Measurements from ENCODE around the gene CYFIP2.
A peak's percentile ranks its signal among the peaks of the same experiment; 100 is the strongest.

CYFIP2 gene

DNA sequence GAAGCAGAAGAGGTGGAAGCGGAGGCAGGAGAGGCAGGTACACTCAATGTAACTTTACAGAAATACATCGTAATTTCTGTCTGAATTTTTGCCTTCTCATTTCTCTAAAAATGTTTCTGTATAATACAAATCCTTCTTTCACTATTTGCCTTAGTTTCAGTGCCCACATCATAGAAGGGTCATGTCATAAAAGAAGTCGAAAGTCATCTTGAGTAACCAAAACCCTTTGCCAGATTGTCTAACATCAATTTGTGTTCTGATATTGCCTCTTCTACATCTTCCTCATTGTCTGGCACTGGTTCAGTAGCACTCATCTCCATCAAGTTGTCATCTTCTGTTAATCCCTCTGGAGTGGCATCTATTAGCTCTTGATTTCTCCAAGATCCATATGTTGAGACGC is 6.2 kb upstream of the CYFIP2 start:
- Histone ChIP-seq H3K9ac (ENCODE audit: low read length in 2 of 2) (no peak overlapping the region), H3K36me3 (ENCODE audit: control insufficient read depth in 2 of 2, insufficient read depth in 2 of 2, low read length in 2 of 2) (no peaks in the 10 kb centered on the region), H3K9me3 (ENCODE audit: control insufficient read depth in 2 of 2, low read length in 2 of 2) (no peaks in the 10 kb centered on the region), H3K4me3 (ENCODE audit: low read length in 2 of 2) (no peak overlapping the region), H3K27ac (ENCODE audit: low read length) (no peak overlapping the region), H3K4me1 (ENCODE audit: control insufficient read depth, insufficient read depth, low read length) (no peaks in the 10 kb centered on the region), H3K27me3 (ENCODE audit: control insufficient read depth in 1 of 2, insufficient read depth in 2 of 2, low read length in 2 of 2) (no peaks in the 10 kb centered on the region)

DNA sequence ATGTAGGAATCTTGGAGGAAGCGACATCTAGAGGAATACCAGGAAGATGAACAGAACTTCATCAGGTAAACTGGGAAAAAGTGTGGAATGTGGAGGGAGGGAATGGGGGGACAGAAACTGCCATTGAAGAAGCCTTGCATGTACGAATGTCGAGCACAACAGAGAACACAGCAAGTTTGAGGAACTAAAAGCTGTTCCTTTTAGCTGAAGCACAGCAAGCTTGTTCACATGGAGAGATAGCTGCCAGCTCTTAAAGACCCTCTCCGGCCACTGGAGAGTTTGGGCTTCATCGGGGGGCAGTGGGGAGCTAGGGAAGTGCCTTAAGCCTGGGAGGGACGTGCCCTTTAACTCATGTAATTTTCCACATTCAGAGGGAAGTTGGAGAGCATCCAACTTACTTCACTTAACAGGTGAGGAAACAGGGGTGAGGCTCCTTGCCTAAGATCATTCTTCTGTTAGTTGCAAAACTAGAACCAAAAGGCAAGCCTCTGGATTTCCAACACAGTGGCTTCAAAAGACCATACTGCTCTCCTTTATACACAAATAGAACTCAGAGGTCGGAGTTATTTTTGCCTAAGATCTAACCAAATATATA is 2.3 kb upstream of the CYFIP2 start:
- no peaks in the 10 kb centered on the region for H3K27me3 ChIP-seq (ENCODE audit: control insufficient read depth in 1 of 2, insufficient read depth in 2 of 2, low read length in 2 of 2)
- no peak overlapping the region for H3K27ac ChIP-seq (ENCODE audit: low read length)
- H3K36me3 ChIP-seq (ENCODE audit: control insufficient read depth in 2 of 2, insufficient read depth in 2 of 2, low read length in 2 of 2) = no peaks in the 10 kb centered on the region
- H3K4me1 ChIP-seq (ENCODE audit: control insufficient read depth, insufficient read depth, low read length) = peaks cover 22% of the 10 kb centered on the region
- no peak overlapping the region for H3K4me3 ChIP-seq (ENCODE audit: low read length in 2 of 2)
- no peak overlapping the region for H3K9ac ChIP-seq (ENCODE audit: low read length in 2 of 2)
- no peaks in the 10 kb centered on the region for H3K9me3 ChIP-seq (ENCODE audit: control insufficient read depth in 2 of 2, low read length in 2 of 2)

DNA sequence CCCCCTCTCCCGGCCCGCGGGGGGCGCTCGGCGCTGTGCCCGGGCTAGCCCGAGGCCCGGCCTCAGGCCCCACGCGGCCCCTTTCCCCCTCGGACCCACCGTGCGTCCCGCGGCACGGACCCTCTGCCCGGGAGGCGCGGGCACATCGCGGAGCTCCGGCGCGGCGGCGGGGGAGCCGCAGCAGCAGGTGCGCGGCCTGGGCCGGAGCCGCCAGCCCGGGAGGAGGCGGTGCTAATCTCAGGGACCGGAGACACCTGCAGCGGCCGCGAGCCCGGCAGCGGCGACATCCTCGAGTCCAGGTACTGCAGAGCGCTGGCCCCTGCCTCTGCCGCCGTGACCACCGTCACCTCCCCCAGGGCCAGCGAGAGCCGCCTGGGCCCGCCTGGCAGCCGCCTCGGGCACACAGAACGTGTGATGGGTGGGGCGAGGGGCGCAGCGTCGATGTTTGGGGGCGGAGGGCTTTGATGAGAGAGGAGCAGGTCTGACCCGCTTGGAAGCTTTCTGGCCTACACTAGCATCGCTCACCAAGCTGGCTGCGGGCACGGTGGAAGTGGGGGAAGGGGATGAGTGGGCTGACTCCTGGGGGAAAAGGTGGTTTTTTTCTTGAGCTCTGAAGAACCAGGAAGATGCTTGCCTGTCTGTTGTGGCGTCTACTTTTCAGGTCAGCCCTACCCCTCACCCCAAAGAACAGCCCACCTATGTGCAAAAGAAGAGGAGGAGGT is 524 bp downstream of the CYFIP2 start:
- Histone ChIP-seq H3K4me1 (ENCODE audit: control insufficient read depth, insufficient read depth, low read length) (peaks cover 22% of the 10 kb centered on the region), H3K9me3 (ENCODE audit: control insufficient read depth in 2 of 2, low read length in 2 of 2) (no peaks in the 10 kb centered on the region), H3K4me3 (ENCODE audit: low read length in 2 of 2) (peak overlapping the region; percentile 38 to 84), H3K36me3 (ENCODE audit: control insufficient read depth in 2 of 2, insufficient read depth in 2 of 2, low read length in 2 of 2) (no peaks in the 10 kb centered on the region), H3K27ac (ENCODE audit: low read length) (no peak overlapping the region), H3K9ac (ENCODE audit: low read length in 2 of 2) (peak overlapping the region; percentile 29 to 47), H3K27me3 (ENCODE audit: control insufficient read depth in 1 of 2, insufficient read depth in 2 of 2, low read length in 2 of 2) (no peaks in the 10 kb centered on the region)

DNA sequence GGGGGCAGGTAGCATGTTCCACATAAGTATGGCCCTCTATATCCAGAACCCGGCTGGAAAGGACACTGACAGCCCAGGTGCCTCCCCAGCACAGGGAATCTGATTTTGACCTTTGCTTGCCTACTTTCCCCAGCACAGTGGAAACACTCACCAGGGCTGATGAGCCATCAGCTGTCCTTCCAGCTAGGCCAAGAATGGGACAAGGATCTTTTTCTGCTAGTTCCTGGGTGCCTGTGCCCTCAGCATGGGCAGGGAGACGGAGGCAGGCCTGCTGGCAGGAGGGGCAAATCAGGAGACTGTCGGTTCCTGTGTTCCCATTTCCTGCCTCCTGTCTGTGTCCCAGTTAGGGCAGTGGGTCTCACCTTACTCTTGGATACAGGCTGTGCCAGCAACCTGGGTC is 1.1 kb downstream of the CYFIP2 start:
- Histone ChIP-seq H3K9me3 (ENCODE audit: control insufficient read depth in 2 of 2, low read length in 2 of 2) (no peaks in the 10 kb centered on the region), H3K9ac (ENCODE audit: low read length in 2 of 2) (peak overlapping the region in 1 of 2 donors; percentile 47), H3K27me3 (ENCODE audit: control insufficient read depth in 1 of 2, insufficient read depth in 2 of 2, low read length in 2 of 2) (no peaks in the 10 kb centered on the region), H3K36me3 (ENCODE audit: control insufficient read depth in 2 of 2, insufficient read depth in 2 of 2, low read length in 2 of 2) (no peaks in the 10 kb centered on the region), H3K27ac (ENCODE audit: low read length) (no peak overlapping the region), H3K4me3 (ENCODE audit: low read length in 2 of 2) (peak overlapping the region; percentile 38 to 84), H3K4me1 (ENCODE audit: control insufficient read depth, insufficient read depth, low read length) (peaks cover 22% of the 10 kb centered on the region)

DNA sequence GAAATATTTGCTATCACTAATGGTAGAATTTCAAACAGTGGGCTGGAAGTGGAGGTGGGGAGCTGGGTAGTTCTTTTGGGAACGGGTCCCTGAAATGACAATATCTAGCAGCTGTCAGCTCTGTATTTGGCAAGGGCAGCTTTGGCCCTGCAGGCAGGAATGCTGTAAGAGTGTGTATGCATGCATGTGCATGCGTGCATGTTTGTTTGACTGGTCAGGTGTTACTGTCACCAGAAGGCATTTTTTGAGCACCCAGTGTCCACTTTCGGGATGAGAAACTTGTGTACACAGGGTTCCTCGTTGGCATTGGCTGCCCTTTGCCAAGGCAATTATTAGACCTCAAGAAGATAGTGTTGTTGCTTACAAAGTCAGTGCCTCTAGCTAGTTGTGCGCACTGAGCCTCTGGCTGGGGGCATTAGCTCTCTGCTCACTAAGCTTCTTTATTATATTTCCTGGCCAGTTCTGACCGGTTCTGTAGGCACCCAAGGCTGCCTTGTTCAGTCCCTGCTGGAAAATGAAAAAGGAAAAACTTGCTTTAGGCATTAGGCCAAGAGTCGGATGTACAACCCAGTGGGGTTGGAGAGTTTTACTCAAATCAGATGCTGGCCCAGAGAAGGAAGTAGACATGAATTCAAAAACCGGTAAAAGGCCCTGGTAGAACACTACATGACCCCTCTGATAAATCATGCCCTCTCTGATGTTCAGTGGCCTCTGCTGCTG is 2.0 kb downstream of the CYFIP2 start:
- no peaks in the 10 kb centered on the region for H3K27me3 ChIP-seq (ENCODE audit: control insufficient read depth in 1 of 2, insufficient read depth in 2 of 2, low read length in 2 of 2)
- no peaks in the 10 kb centered on the region for H3K9me3 ChIP-seq (ENCODE audit: control insufficient read depth in 2 of 2, low read length in 2 of 2)
- H3K9ac ChIP-seq (ENCODE audit: low read length in 2 of 2) = no peak overlapping the region
- H3K4me3 ChIP-seq (ENCODE audit: low read length in 2 of 2) = no peak overlapping the region
- H3K4me1 ChIP-seq (ENCODE audit: control insufficient read depth, insufficient read depth, low read length) = peaks cover 22% of the 10 kb centered on the region
- no peak overlapping the region for H3K27ac ChIP-seq (ENCODE audit: low read length)
- H3K36me3 ChIP-seq (ENCODE audit: control insufficient read depth in 2 of 2, insufficient read depth in 2 of 2, low read length in 2 of 2) = no peaks in the 10 kb centered on the region

DNA sequence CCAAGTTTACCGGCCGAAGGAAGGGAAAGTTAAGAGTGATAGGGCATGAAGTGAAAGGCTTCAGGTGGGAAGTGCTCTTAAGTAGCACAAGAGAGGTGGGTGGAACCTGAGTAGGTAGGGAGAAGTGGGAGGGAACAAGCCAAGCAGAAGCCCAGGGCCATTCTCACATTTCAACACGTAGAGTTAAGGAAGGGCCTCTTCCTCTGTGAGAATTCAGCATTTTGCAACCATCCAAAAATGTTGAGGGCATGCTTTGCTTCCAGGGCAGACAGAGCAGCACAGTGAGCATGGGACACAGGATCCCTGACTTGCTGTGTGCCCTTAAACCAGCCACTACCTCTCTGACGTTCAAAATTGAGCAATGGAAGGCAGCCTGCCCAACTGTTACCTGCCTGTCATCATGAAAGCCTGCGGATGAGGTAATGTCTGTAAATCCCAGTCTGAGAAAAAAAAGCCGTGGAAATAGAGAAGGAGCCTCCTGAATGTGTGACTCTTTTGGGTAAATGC is 3.3 kb downstream of the CYFIP2 start:
- H3K27ac ChIP-seq (ENCODE audit: low read length) = no peak overlapping the region
- H3K4me3 ChIP-seq (ENCODE audit: low read length in 2 of 2) = no peak overlapping the region
- H3K36me3 ChIP-seq (ENCODE audit: control insufficient read depth in 2 of 2, insufficient read depth in 2 of 2, low read length in 2 of 2) = no peaks in the 10 kb centered on the region
- H3K4me1 ChIP-seq (ENCODE audit: control insufficient read depth, insufficient read depth, low read length) = peaks cover 22% of the 10 kb centered on the region
- H3K9me3 ChIP-seq (ENCODE audit: control insufficient read depth in 2 of 2, low read length in 2 of 2) = no peaks in the 10 kb centered on the region
- no peak overlapping the region for H3K9ac ChIP-seq (ENCODE audit: low read length in 2 of 2)
- H3K27me3 ChIP-seq (ENCODE audit: control insufficient read depth in 1 of 2, insufficient read depth in 2 of 2, low read length in 2 of 2) = no peaks in the 10 kb centered on the region

DNA sequence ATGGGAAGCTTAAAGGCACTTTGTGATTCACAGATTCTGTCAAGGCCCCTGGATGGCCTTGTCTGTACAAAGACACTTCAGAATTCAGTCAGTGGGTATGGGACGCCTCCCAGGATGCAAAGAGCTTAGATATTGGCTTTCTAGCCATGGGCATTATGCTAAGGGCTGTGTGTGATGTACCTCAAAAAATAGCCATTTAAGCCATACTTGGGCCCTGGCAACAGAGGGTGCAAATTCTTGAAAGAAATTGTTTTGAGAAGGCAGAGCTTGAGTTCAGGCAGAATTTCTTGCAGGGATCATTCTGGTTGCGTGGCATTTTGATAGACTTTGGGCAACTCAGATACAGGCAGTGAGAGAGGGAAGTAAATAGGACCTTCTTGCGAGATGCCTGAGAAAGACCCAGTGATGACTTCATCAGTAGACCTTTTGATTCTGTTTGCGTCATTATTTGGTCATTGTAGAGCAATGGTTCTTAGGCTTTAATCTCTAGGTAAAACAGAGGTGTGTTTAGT is 3.9 kb downstream of the CYFIP2 start:
- Histone ChIP-seq H3K27ac (ENCODE audit: low read length) (no peak overlapping the region), H3K9ac (ENCODE audit: low read length in 2 of 2) (no peak overlapping the region)

DNA sequence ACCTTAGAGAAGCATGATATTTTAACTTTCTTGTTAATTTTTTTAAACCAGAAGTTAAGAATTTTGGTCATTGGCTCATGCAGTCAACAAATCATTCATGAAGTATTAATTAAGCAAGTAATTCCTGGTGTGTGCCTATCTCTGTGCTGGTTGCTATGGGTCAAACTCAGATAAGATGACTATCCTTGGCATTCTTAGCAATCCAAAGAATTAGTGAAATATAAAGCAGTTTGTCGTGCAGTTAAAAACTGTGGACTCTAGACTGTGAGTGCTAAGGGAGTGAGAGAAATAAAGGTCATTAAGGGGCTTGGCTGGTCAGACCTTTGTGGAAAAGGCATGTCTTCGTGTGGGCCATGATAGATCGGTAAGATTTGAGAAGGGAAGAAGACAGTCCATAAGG is 4.8 kb downstream of the CYFIP2 start:
- Histone ChIP-seq H3K4me3 (ENCODE audit: low read length in 2 of 2) (no peak overlapping the region), H3K9me3 (ENCODE audit: control insufficient read depth in 2 of 2, low read length in 2 of 2) (no peaks in the 10 kb centered on the region), H3K4me1 (ENCODE audit: control insufficient read depth, insufficient read depth, low read length) (peaks cover 16% of the 10 kb centered on the region), H3K27me3 (ENCODE audit: control insufficient read depth in 1 of 2, insufficient read depth in 2 of 2, low read length in 2 of 2) (no peaks in the 10 kb centered on the region), H3K27ac (ENCODE audit: low read length) (no peak overlapping the region), H3K36me3 (ENCODE audit: control insufficient read depth in 2 of 2, insufficient read depth in 2 of 2, low read length in 2 of 2) (no peaks in the 10 kb centered on the region), H3K9ac (ENCODE audit: low read length in 2 of 2) (no peak overlapping the region)

More for the DNA sequence above, 3.9 kb downstream of the CYFIP2 start:
- no peak overlapping the region for H3K4me3 ChIP-seq (ENCODE audit: low read length in 2 of 2)
- H3K27me3 ChIP-seq (ENCODE audit: control insufficient read depth in 1 of 2, insufficient read depth in 2 of 2, low read length in 2 of 2) = no peaks in the 10 kb centered on the region
- H3K36me3 ChIP-seq (ENCODE audit: control insufficient read depth in 2 of 2, insufficient read depth in 2 of 2, low read length in 2 of 2) = no peaks in the 10 kb centered on the region
- H3K9me3 ChIP-seq (ENCODE audit: control insufficient read depth in 2 of 2, low read length in 2 of 2) = no peaks in the 10 kb centered on the region
- peaks cover 22% of the 10 kb centered on the region for H3K4me1 ChIP-seq (ENCODE audit: control insufficient read depth, insufficient read depth, low read length)

DNA sequence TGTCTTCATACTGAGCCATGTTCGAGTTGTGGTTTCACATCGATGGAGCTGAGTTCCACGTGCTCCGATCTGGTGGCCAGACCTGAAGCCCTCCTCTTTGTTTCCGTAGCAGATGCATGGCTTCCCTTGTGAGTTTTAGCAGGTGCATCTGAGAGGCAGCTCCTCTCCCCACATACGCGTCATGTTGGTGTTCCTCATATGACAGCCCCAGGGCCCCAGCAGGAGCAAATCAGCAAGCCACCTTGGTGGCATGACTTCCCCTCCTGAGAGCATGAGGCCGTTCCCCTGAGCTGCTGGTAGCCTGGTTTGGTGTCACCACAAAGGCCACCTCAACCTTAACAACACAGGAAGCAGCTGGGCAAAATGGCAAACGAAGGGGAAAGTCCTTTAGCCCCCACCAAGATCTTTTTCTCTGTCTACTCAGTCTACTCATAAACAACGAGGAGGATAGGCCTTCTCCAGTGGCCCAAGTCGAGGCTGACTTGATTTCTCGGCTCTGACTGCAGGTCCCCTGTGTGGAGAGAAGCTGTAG is 5.9 kb downstream of the CYFIP2 start:
- peaks cover 10% of the 10 kb centered on the region for H3K4me1 ChIP-seq (ENCODE audit: control insufficient read depth, insufficient read depth, low read length)

DNA sequence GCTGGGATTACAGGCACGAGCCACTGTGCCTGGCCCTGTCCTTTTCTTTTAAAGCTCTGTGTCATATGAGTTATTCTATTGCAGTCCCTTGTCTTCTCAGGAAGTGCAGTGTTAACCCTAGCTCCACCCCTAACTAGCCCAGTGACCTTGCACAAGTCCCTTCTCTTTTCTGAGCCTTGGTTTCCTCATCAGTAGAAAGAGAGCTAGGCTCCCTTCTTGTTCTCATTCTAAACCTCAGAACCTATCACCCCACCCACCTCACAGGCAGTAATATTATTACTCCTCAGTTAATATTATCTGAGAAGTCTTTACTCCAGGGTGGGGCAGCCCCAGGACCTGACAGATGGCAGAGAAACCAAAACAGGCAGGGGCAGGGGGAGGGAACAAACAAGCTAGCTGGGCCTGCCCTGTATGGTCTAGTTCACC is 7.2 kb downstream of the CYFIP2 start:
- Histone ChIP-seq H3K9me3 (ENCODE audit: control insufficient read depth in 2 of 2, low read length in 2 of 2) (no peaks in the 10 kb centered on the region), H3K36me3 (ENCODE audit: control insufficient read depth in 2 of 2, insufficient read depth in 2 of 2, low read length in 2 of 2) (no peaks in the 10 kb centered on the region), H3K27me3 (ENCODE audit: control insufficient read depth in 1 of 2, insufficient read depth in 2 of 2, low read length in 2 of 2) (no peaks in the 10 kb centered on the region), H3K4me3 (ENCODE audit: low read length in 2 of 2) (no peak overlapping the region), H3K27ac (ENCODE audit: low read length) (no peak overlapping the region), H3K9ac (ENCODE audit: low read length in 2 of 2) (no peak overlapping the region), H3K4me1 (ENCODE audit: control insufficient read depth, insufficient read depth, low read length) (no peaks in the 10 kb centered on the region)

More for the DNA sequence above, 5.9 kb downstream of the CYFIP2 start:
- H3K27me3 ChIP-seq (ENCODE audit: control insufficient read depth in 1 of 2, insufficient read depth in 2 of 2, low read length in 2 of 2) = no peaks in the 10 kb centered on the region
- H3K27ac ChIP-seq (ENCODE audit: low read length) = no peak overlapping the region
- H3K4me3 ChIP-seq (ENCODE audit: low read length in 2 of 2) = no peak overlapping the region
- no peak overlapping the region for H3K9ac ChIP-seq (ENCODE audit: low read length in 2 of 2)
- no peaks in the 10 kb centered on the region for H3K9me3 ChIP-seq (ENCODE audit: control insufficient read depth in 2 of 2, low read length in 2 of 2)
- H3K36me3 ChIP-seq (ENCODE audit: control insufficient read depth in 2 of 2, insufficient read depth in 2 of 2, low read length in 2 of 2) = no peaks in the 10 kb centered on the region

Measured in stomach smooth muscle (tissue), 2 donors.